ENCODE results near the gene CACNA1G. TPM values are rescaled to one million over a fixed set of nuclear protein-coding genes. Genes with fewer than 3 reads are reported as not detected.
A peak's percentile ranks its signal among the peaks of the same experiment; 100 is the strongest.

The CACNA1G gene
- total RNA-seq, 2 donors from 2014 or later, result 0.84 to 1.1 TPM

GRCh38 chr17:50514388-50514787 is 46.1 kb upstream of the CACNA1G start:
- Histone ChIP-seq H3K36me3 (ENCODE audit: control insufficient read depth, insufficient read depth, low read length) (no peaks in the 10 kb centered on the region), H3K9ac (ENCODE audit: extremely low read depth, low read length, poor library complexity, severe bottlenecking) (no peak overlapping the region), H3K4me3 (ENCODE audit: low read length) (no peak overlapping the region), H3K4me1 (ENCODE audit: control insufficient read depth, insufficient read depth, low read length) (no peaks in the 10 kb centered on the region), H3K27ac (ENCODE audit: low read depth, low read length) (no peak overlapping the region), H3K9me3 (ENCODE audit: control insufficient read depth, low read length) (no peaks in the 10 kb centered on the region), H3K27me3 (ENCODE audit: control insufficient read depth, insufficient read depth, low read length, poor library complexity, severe bottlenecking) (no peaks in the 10 kb centered on the region)
- H3K27me3 Mint-ChIP-seq (ENCODE audit: insufficient read depth), result peaks cover 14% of the 10 kb centered on the region
- H3K9me3 Mint-ChIP-seq, result no peaks in the 10 kb centered on the region
- WGBS, 2 experiments (ENCODE audit: insufficient coverage in 1 of 2, insufficient read length in 1 of 2), result 57 to 74% methylated on average over 3 of the region's 3 CpGs
- H3K4me3 Mint-ChIP-seq, result no peak overlapping the region
- peaks cover 3% of the 10 kb centered on the region for H3K4me1 Mint-ChIP-seq
- peak; percentile 31 for DNase-seq
- no peak for TF ChIP-seq CTCF (conservative IDR thresholded peaks at IDR 0.05)
- H3K36me3 Mint-ChIP-seq (ENCODE audit: low read depth), result no peaks in the 10 kb centered on the region
- H3K27ac Mint-ChIP-seq, result no peak overlapping the region

- Histone ChIP-seq H3K4me1 (ENCODE audit: control insufficient read depth, insufficient read depth, low read length) (no peaks in the 10 kb centered on the region), H3K9ac (ENCODE audit: extremely low read depth, low read length, poor library complexity, severe bottlenecking) (no peak overlapping the region), H3K4me3 (ENCODE audit: low read length) (no peak overlapping the region), H3K9me3 (ENCODE audit: control insufficient read depth, low read length) (no peaks in the 10 kb centered on the region), H3K27me3 (ENCODE audit: control insufficient read depth, insufficient read depth, low read length, poor library complexity, severe bottlenecking) (no peaks in the 10 kb centered on the region), H3K36me3 (ENCODE audit: control insufficient read depth, insufficient read depth, low read length) (no peaks in the 10 kb centered on the region), H3K27ac (ENCODE audit: low read depth, low read length) (no peak overlapping the region)
- Mint-ChIP-seq H3K4me3 (no peak overlapping the region), H3K27me3 (ENCODE audit: insufficient read depth) (peaks cover 14% of the 10 kb centered on the region), H3K27ac (no peak overlapping the region), H3K36me3 (ENCODE audit: low read depth) (no peaks in the 10 kb centered on the region), H3K4me1 (peaks cover 3% of the 10 kb centered on the region), H3K9me3 (no peaks in the 10 kb centered on the region)
- 69 to 84% methylated on average over 6 of the region's 6 CpGs for WGBS, 2 experiments (ENCODE audit: insufficient coverage in 1 of 2, insufficient read length in 1 of 2)
- TF ChIP-seq CTCF (conservative IDR thresholded peaks at IDR 0.05), result no peak
- peak; percentile 61 for DNase-seq
Measured at GRCh38 chr17:50514936-50515702, 45.4 kb upstream of the CACNA1G start.

- Histone ChIP-seq H3K9ac (ENCODE audit: extremely low read depth, low read length, poor library complexity, severe bottlenecking) (no peak overlapping the region), H3K9me3 (ENCODE audit: control insufficient read depth, low read length) (no peaks in the 10 kb centered on the region), H3K27ac (ENCODE audit: low read depth, low read length) (no peak overlapping the region), H3K4me3 (ENCODE audit: low read length) (no peak overlapping the region), H3K36me3 (ENCODE audit: control insufficient read depth, insufficient read depth, low read length) (no peaks in the 10 kb centered on the region), H3K27me3 (ENCODE audit: control insufficient read depth, insufficient read depth, low read length, poor library complexity, severe bottlenecking) (no peaks in the 10 kb centered on the region), H3K4me1 (ENCODE audit: control insufficient read depth, insufficient read depth, low read length) (no peaks in the 10 kb centered on the region)
- H3K27me3 Mint-ChIP-seq (ENCODE audit: insufficient read depth), result peaks cover 11% of the 10 kb centered on the region
- H3K36me3 Mint-ChIP-seq (ENCODE audit: low read depth), result no peaks in the 10 kb centered on the region
- no peak for TF ChIP-seq CTCF (conservative IDR thresholded peaks at IDR 0.05)
- no peaks in the 10 kb centered on the region for H3K9me3 Mint-ChIP-seq
- no peak overlapping the region for H3K4me3 Mint-ChIP-seq
- peaks cover 3% of the 10 kb centered on the region for H3K4me1 Mint-ChIP-seq
- DNase-seq, result no peak
- H3K27ac Mint-ChIP-seq, result no peak overlapping the region
- WGBS, 2 experiments (ENCODE audit: insufficient coverage in 1 of 2, insufficient read length in 1 of 2), result 93% methylated on average over 4 of the region's 4 CpGs
Measured at GRCh38 chr17:50517011-50517410, 43.5 kb upstream of the CACNA1G start.

All from endodermal cell (in vitro differentiated cells).